ENCODE data around the gene SLC17A8. TPM values are rescaled to one million over a fixed set of nuclear protein-coding genes. Genes with fewer than 3 reads are reported as not detected.
"Not testable (repeated sequence)": the region's sequence is repeated elsewhere in the genome, so short reads cannot be mapped to it uniquely, and the experiment has no call there.

Gene SLC17A8
- total RNA-seq (2014; rRNA removed; shearing (Covaris generic); ENCODE audit: low replicate concordance): not detected in 2 replicates

DNA sequence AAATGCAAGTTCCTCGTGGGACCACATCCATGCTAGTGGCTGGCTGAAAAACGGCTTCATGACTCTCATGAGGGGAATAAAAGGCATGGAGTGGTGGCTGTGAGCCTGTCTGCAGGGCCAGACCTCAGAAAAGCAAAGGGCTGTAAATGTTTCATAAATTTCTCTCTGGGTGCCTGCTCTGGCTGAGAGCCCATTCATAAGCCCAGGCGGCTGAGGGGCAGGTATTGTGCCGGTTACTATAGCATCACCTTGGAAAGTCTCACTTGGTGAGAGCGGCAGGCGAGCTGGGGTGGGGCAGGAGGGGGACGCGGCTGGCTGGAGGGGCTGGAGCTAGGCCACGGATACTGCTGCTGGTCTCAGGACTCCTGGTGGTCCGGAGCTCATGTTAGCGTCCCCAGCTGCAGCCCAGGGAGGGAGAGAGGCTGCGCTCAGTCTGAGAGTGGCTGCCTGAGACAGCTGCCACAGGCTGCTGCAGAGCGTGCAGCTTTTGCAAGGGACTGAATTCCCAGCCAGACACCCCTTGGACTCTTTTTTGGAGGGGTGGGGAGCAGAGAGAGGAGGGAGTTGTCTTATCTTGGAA lies at the start of gene SLC17A8:
Gene SLC17A8, plus strand, starts transcription at position 431 of the 580 bp plus-strand sequence. CDS start 318 bp downstream, outside the sequence.
- no peaks in the 10 kb centered on the region for H3K9me3 ChIP-seq
- DNase-seq: no peak
- H3K36me3 ChIP-seq: no peaks in the 10 kb centered on the region
- no peaks in the 10 kb centered on the region for H3K27me3 ChIP-seq
- no peak within 1 kb of the TSS for H3K4me3 ChIP-seq

DNA sequence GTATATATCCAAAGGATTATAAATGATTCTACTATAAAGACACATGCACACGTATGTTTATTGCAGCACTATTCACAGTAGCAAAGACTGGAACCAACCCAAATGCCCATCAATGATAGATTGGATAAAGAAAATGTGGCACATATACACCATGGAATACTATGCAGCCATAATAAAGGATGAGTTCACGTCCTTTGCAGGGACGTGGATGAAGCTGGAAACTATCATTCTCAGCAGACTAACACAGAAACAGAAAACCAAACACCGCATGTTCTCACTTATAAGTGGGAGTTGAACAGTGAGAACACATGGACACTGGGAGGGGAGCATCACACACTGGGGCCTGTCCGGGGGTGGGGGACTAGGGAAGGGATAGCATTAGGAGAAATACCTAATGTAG lies 48.7 kb upstream of the SLC17A8 start:
- H3K27me3 ChIP-seq, H3K9me3 ChIP-seq, H3K4me3 ChIP-seq, DNase-seq: not testable (repeated sequence)
- H3K36me3 ChIP-seq: peaks cover 25% of the 10 kb centered on the region

- Histone ChIP-seq H3K36me3 (peaks cover 10% of the 10 kb centered on the region), H3K4me3 (no peak overlapping the region), H3K27me3 (no peaks in the 10 kb centered on the region), H3K9me3 (no peaks in the 10 kb centered on the region)
- DNase-seq: no peak
Measured at GRCh38 chr12:100311317-100311716, 45.6 kb upstream of the SLC17A8 start.

DNA sequence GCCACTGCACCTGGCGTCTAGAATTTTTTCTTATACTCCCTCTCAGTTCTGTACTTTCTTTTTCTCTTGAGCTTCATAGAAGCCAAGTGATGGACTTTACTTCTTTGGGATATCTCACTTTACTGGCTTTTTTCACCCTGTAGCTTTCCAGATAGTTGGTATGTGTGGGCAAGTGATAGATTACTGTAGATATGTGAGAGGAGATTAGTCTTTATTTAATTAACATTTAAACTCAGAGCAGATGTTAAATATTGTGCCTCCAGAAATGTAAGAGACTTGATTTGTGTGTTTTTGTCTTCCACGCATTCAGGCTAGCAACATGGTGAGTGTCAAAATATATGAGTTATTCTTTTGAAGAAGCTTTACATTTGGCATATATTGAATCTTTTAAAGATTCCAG lies 39.5 kb upstream of the SLC17A8 start:
- Histone ChIP-seq H3K27me3 (no peaks in the 10 kb centered on the region), H3K9me3 (no peaks in the 10 kb centered on the region), H3K36me3 (peaks cover 14% of the 10 kb centered on the region), H3K4me3 (no peak overlapping the region)
- DNase-seq: no peak

DNA sequence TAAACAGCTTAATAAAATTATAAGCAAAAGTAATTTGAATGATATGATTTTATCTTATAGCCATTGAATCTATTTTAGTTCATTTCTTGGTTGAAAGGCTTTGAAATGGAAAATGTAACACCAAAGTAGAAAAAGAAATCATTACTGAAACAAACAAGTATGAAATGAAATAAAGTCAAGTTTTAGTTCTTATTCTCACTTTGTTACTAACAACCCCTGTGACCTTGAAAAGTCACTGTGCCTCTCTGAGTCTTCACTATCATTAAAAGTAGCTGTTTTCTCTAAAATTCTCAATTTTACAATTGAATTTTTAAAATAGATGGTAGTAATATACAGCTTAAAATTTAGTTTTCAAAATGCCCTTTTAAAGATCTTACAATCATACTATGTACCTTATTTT lies 32.4 kb upstream of the SLC17A8 start:
- DNase-seq: no peak
- H3K36me3 ChIP-seq: peaks cover 6% of the 10 kb centered on the region; the same call in 1 of the 2 replicates
- H3K4me3 ChIP-seq: no peak overlapping the region
- H3K9me3 ChIP-seq: no peaks in the 10 kb centered on the region
- no peaks in the 10 kb centered on the region for H3K27me3 ChIP-seq

DNA sequence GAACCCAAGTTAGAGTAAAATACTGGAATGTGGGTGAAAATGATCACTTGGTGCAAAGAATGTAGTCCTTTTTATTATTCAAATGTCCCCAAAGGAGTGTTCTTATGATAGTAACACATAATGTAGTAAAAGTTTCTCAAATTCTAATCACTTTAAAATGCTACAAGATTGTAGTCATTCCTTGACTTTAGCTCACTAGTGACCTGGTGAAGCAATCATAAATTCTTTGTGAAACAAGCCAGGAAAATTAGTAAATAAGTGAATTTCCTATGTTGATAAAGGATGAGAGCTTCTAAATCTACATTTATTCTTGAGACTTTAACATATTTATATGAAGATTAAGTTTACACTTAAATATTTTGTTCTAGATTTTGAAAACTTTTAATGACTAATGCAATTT lies 30.7 kb upstream of the SLC17A8 start:
- no peaks in the 10 kb centered on the region for H3K27me3 ChIP-seq
- H3K36me3 ChIP-seq: peaks cover 3% of the 10 kb centered on the region; the same call in 1 of the 2 replicates
- H3K9me3 ChIP-seq: no peaks in the 10 kb centered on the region
- no peak for DNase-seq
- H3K4me3 ChIP-seq: no peak overlapping the region

DNA sequence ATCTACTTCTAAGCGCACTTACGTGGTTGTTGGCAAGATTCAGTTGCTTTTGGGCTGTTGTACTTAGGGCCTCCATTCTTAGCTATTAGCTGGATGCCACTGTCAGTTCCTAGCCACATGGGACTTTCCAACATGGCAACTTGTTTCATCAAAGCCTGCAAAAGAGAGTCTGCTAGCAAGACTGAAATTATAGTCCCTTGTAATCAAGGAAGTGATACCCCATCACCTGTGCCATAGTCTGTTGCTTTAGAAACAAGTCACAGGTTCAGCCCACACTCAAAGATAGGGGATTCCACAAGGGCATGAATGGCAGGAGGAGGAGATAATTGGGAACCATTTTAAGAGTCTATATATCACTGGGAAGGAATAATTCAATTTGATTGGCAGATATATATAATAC lies 27.1 kb upstream of the SLC17A8 start:
- DNase-seq: no peak
- Histone ChIP-seq H3K9me3 (no peaks in the 10 kb centered on the region), H3K36me3 (no peaks in the 10 kb centered on the region; the same call in none of the 2 replicates), H3K27me3 (no peaks in the 10 kb centered on the region), H3K4me3 (no peak overlapping the region)

GRCh38 chr12:100331871-100332270 lies 25.0 kb upstream of the SLC17A8 start:
- Histone ChIP-seq H3K27me3 (no peaks in the 10 kb centered on the region), H3K9me3 (no peaks in the 10 kb centered on the region), H3K36me3 (peaks cover 6% of the 10 kb centered on the region), H3K4me3 (no peak overlapping the region)
- DNase-seq: no peak

DNA sequence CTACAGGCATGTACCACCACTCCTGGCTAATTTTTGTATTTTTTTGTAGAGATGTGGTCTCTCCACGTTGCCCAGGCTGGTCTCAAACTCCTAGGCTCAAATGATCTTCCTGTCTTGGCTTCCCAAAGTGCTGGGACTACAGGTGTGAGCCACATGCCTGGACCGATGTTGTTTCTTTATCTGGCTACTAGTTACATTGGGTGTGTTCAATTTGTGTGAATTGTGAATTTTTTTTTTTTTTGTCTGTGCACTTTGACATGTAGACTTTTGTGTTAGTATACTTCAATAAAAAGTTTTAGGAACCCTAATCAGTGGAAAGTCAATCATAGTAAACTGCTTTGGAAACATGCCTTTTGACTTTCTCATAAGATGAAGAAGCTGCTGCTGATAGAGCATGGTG lies 24.0 kb upstream of the SLC17A8 start:
- DNase-seq: no peak
- Histone ChIP-seq H3K9me3 (no peaks in the 10 kb centered on the region), H3K27me3 (no peaks in the 10 kb centered on the region), H3K4me3 (no peak overlapping the region), H3K36me3 (peaks cover 6% of the 10 kb centered on the region)

GRCh38 chr12:100337299-100337698 lies 19.6 kb upstream of the SLC17A8 start:
- H3K36me3 ChIP-seq: peaks cover 11% of the 10 kb centered on the region
- no peak overlapping the region for H3K4me3 ChIP-seq
- no peaks in the 10 kb centered on the region for H3K9me3 ChIP-seq
- no peaks in the 10 kb centered on the region for H3K27me3 ChIP-seq
- no peak for DNase-seq

GRCh38 chr12:100337727-100338126 lies 19.1 kb upstream of the SLC17A8 start:
- Histone ChIP-seq H3K4me3 (no peak overlapping the region), H3K36me3 (peaks cover 11% of the 10 kb centered on the region), H3K27me3 (no peaks in the 10 kb centered on the region), H3K9me3 (no peaks in the 10 kb centered on the region)
- DNase-seq: no peak

- no peak for DNase-seq
- H3K36me3 ChIP-seq: peaks cover 11% of the 10 kb centered on the region
- no peak overlapping the region for H3K4me3 ChIP-seq
- H3K27me3 ChIP-seq: no peaks in the 10 kb centered on the region
- H3K9me3 ChIP-seq: no peaks in the 10 kb centered on the region
Measured at GRCh38 chr12:100339071-100339470, 17.8 kb upstream of the SLC17A8 start.

- H3K9me3 ChIP-seq, H3K27me3 ChIP-seq, DNase-seq, H3K36me3 ChIP-seq, H3K4me3 ChIP-seq: not testable (repeated sequence)
Measured at GRCh38 chr12:100342897-100343296, 14.0 kb upstream of the SLC17A8 start.

DNA sequence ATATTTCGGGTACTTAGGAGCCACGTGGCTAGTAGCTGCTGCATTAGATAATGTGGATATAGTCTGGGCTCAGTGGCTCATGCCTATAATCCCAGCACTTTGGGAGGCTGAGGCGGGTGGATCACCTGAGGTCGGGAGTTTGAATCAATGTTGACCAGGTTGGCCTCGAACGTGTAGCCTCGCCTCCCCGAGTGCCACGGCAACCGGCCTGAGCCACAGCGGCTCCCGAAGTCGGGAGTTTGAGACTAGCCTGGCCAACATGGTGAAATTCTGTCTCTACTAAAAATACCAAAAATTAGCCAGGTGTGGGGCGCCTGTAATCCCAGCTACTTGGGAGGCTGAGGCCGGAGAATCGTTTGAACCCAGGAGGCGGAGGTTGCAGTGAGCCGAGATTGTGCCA lies 12.5 kb upstream of the SLC17A8 start:
- not testable (repeated sequence) for H3K36me3 ChIP-seq, H3K4me3 ChIP-seq, H3K27me3 ChIP-seq, DNase-seq, H3K9me3 ChIP-seq

DNA sequence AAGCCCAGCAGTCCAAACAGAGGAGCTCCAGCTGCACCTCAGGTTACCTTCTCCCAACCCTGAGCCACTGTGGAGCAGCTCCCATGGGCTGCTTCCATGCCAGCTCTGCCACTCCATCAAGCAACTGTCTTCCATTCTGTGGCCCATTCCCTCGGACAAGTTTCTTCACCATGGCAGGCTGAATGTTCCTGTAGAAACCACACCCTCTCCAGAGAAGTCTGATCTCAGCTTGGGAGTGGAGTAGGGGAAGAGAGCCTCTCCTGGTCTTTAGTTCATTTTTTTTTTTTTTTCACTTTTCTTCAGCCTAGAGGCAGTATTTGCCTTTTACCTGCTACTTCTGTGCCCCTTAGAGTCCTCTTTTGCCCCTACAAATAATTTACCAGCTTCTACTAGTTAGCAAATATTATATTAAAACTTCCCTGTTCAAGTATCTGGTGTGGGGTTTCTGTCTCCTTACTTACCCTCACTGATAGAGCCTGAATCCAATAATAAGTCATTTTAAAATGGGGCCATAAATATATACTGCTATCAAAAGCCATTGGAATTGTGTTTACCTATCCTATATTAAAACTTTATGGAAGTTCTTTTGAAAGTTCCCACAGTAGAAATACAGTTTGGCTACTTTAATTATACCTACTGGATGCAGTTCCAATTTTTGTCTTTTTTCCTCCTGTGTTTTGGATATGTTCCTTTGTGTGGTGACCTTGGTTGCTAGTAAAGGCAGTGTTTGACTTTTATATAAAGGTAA lies 11.7 kb upstream of the SLC17A8 start:
- Histone ChIP-seq H3K9me3 (no peaks in the 10 kb centered on the region), H3K36me3 (no peaks in the 10 kb centered on the region), H3K27me3 (no peaks in the 10 kb centered on the region), H3K4me3 (no peak overlapping the region)
- DNase-seq: no peak

DNA sequence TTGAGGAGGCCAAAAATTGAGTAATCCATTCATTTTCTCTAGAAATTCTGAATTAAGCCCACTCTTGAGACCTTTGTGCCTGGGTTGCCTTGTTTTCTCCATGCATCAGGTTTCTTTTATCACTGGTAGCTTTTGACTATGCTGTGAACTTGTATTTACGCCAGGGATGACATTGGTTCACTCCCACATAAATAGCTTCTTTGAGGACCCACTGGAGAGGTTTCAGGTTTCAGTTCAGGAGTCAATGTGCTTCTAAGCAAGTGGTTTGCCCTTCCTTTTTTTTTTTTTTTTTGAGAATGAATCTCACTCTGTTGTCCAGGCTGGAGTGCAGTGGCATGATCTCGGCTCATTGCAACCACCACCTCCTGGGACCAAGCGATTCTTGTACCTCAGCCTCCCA lies 10.2 kb upstream of the SLC17A8 start:
- no peak for DNase-seq
- no peaks in the 10 kb centered on the region for H3K9me3 ChIP-seq
- H3K36me3 ChIP-seq: no peaks in the 10 kb centered on the region
- no peak overlapping the region for H3K4me3 ChIP-seq
- H3K27me3 ChIP-seq: no peaks in the 10 kb centered on the region

DNA sequence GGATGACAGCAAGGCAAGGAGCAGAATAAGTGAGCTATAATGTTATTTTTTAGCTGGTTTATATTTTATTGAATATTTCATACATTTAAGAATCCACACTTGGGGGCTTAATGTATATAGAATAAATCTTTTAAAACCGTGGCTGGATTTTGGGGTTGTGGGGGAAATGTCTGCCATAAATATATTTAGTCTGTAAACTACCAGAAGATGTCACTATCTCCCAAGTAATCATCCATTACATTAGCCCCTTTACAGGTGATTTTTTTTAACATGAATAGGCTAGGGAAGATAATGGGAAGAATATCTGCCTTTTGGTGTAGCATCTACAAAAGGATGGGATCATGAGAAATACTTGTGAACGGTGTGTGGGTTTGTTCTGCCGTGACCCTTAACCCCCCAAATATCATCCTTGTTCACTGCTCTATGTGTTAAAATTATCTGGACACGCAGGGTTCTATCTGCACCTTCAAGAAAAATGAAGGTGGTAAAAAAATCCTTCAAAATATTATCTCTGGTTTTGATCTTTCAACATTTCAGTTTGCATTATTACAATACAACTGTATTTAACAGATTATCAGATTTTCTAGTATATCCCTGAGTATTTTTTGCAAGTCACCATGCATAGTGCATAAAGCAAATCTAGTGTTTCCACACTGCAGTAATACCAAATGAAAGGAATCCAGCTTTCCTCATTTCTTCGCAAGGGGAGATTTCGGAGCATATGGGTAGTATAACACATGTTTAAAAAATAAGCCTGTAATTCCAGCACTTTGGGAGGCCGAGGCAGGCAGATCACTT lies 8.0 kb upstream of the SLC17A8 start:
- H3K27me3 ChIP-seq: no peaks in the 10 kb centered on the region
- H3K36me3 ChIP-seq: no peaks in the 10 kb centered on the region
- no peaks in the 10 kb centered on the region for H3K9me3 ChIP-seq
- H3K4me3 ChIP-seq: no peak overlapping the region
- DNase-seq: no peak
